Immature natural killer cell (primary cell): ENCODE measurements around the gene DGKD. TPM values are rescaled to one million over a fixed set of nuclear protein-coding genes. Genes with fewer than 3 reads are reported as not detected.

Experiments used
- DNase-seq, 3 donors: peaks; one replicate each; pipeline ENCODE4 v3.0.0; 2022; ENCODE audit warnings: mixed read lengths in 1 of 3
- H3K27ac Mint-ChIP-seq, 6 donors: one replicate each; pipeline ENCODE4 v1.8.0; 2020; ENCODE audit warnings: mixed read lengths in 6 of 6, mild to moderate bottlenecking in 5 of 6, inconsistent platforms in 4 of 6, moderate library complexity in 3 of 6
- H3K27me3 Mint-ChIP-seq, 3 donors: one replicate each; pipeline ENCODE4 v1.8.0; 2020 to 2021; ENCODE audit warnings: low read depth in 3 of 3, mild to moderate bottlenecking in 3 of 3, mixed read lengths in 3 of 3, moderate library complexity in 3 of 3, inconsistent platforms in 1 of 3
- H3K36me3 Mint-ChIP-seq, 3 donors: one replicate each; pipeline ENCODE4 v1.8.0; 2020; ENCODE audit warnings: mixed read lengths in 3 of 3, inconsistent platforms in 2 of 3, mild to moderate bottlenecking in 2 of 3
- H3K4me1 Mint-ChIP-seq, 2 donors: one replicate each; pipeline ENCODE4 v1.8.0; 2020; ENCODE audit warnings: inconsistent platforms in 2 of 2, mild to moderate bottlenecking in 2 of 2, mixed read lengths in 2 of 2, moderate library complexity in 1 of 2
- H3K4me3 Mint-ChIP-seq, 5 donors: one replicate each; pipeline ENCODE4 v1.8.0; 2020; ENCODE audit warnings: mild to moderate bottlenecking in 5 of 5, mixed read lengths in 5 of 5, inconsistent platforms in 3 of 5, moderate library complexity in 3 of 5
- H3K9me3 Mint-ChIP-seq, 6 donors: one replicate each; pipeline ENCODE4 v1.8.0; 2020; ENCODE audit warnings: mild to moderate bottlenecking in 6 of 6, mixed read lengths in 6 of 6, inconsistent platforms in 4 of 6, moderate library complexity in 3 of 6
- polyA plus RNA-seq, 3 donors: library from polyadenylated mRNA; unstranded; fragments of 300-500 nt; fragmentation: Illumina TruSeq; gene quantifications; one replicate each; pipeline ENCODE4 v1.2.3, GENCODE V29; 2021

DGKD gene
- polyA plus RNA-seq, 3 donors from 2014 or later, result 15.9 to 60.6 (median 21.3) TPM

DNA sequence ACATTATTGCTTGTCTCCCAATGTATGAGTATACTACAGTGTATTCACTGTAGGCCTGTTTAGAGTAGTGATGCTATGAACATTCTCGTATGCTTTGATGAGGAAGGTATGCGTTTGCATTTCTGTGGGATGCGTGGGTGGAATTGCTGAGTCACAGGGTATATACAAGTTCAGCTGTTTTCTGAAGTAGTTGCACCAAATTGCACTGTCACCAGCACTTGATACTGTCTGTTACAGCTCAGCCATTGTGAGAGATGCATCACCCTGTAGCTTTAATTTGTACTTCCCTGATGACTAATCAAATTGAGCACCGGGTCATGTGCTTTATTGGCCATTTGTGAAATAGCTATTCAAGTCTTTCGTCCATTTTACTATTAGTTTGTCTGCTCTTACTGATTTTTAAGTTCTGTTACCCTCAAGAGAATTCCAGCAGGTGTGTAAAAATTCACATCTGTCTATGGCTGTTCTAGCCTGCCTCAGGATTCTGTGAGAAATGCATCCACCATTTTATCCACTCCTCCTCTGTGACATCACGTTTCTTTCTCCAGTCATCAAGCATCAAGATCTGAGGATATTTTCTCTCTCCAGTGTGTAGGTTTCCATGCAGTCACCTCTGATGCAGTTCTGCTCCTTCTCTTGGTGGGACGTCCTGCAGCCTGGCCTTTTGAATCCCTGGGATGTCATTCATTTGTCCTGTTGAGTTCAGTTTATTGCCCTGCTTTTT lies 72.5 kb downstream of the DGKD start:
- Mint-ChIP-seq H3K27me3 (peaks cover 0 to 3% (median 2%) of the 10 kb centered on the region in 3 donors), H3K36me3 (peaks cover 7 to 31% (median 25%) of the 10 kb centered on the region in 3 donors), H3K9me3 (peaks cover 0 to 2% (median 0%) of the 10 kb centered on the region in 6 donors), H3K4me3 (peak overlapping the region in 1 of 5 donors; percentile 24), H3K27ac (peak overlapping the region in 4 of 6 donors; percentile 10 to 74 (median 43)), H3K4me1 (peaks cover 69 to 99% of the 10 kb centered on the region in 2 donors)
- DNase-seq, result no peak

DNA sequence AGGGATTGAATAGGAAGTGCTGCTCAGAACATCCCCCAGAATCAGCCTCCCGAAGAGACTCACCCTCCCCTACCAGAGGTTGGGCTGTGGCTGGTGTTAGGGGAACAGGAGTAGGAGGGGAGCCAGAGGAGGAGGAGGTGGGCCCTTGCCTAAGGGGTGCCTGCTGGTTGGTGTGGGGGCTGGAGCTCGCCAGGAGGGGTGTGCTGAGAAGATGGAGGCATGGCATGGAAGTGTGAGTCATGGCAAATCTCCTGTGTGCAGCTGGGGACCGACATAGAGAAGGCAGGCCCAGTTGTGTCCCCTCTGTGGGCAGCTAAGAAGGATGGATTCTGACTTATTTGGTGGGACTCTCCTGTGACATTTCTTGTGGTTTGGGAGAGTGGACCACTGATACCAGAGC lies 73.7 kb downstream of the DGKD start:
- no peak overlapping the region for H3K4me3 Mint-ChIP-seq
- H3K27ac Mint-ChIP-seq, result peak overlapping the region in 4 of 6 donors; percentile 14 to 68 (median 62)
- DNase-seq, result no peak
- peaks cover 0 to 3% (median 0%) of the 10 kb centered on the region in 3 donors for H3K27me3 Mint-ChIP-seq
- peaks cover 0 to 2% (median 0%) of the 10 kb centered on the region in 6 donors for H3K9me3 Mint-ChIP-seq
- peaks cover 7 to 29% (median 25%) of the 10 kb centered on the region in 3 donors for H3K36me3 Mint-ChIP-seq
- peaks cover 59 to 93% of the 10 kb centered on the region in 2 donors for H3K4me1 Mint-ChIP-seq

DNA sequence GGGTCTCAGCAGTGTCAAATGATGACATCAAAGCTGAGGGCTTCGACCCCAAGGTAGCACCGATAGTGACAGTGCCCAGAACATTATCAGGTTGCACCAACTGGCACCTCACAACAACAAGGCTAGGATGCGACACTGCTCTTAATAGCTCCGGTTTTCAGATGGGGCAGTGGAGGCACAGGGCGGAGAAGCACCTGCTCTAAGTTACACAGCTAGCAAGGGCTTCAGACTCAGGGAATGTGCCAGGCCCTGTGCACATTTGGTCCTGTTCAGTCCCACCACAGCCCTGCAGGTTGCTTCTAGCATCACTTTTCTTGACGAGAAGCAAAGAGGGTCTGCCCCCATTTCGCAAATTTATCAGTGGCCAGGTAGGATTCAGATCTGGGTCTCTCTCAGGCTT lies 74.1 kb downstream of the DGKD start:
- no peak for DNase-seq
- peaks cover 0 to 2% (median 0%) of the 10 kb centered on the region in 6 donors for H3K9me3 Mint-ChIP-seq
- H3K36me3 Mint-ChIP-seq, result peaks cover 7 to 29% (median 25%) of the 10 kb centered on the region in 3 donors
- peaks cover 0 to 3% (median 0%) of the 10 kb centered on the region in 3 donors for H3K27me3 Mint-ChIP-seq
- H3K27ac Mint-ChIP-seq, result peak overlapping the region in 1 of 6 donors; percentile 56
- no peak overlapping the region for H3K4me3 Mint-ChIP-seq
- H3K4me1 Mint-ChIP-seq, result peaks cover 55 to 93% of the 10 kb centered on the region in 2 donors

DNA sequence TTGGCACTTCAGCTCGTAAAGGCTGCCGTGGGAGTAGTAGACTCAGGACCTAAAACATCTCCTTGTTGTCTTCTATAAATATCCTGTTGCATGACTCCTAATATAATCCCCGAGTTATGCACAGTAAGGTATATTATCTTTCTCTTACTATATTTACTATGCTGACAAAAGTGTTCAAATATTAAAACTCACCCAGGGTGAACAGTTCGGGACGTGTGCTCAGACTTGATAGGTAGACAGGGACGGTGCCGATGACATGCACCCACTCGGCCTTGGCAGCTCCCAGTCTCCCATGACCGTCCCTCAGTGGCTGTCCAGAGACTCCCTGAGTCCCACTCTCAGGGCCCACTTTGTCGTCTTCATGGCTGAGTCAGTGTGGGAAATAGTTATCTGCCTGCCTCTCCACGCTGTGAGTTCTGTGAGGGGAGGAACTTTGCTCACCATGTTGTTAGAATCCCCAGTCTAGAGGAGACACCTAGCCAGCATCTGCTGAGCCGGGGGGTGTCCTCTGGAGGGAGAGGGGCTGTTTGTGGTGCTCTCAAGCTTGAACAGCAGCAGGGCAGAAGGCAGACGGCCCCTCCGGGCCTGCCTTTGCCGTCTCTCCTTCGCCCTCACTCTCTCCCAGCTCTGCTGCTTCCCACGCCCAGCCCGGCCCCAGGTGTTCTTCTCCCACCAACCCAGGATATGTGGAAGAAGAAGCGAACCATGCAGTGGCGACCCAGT lies 75.0 kb downstream of the DGKD start:
- peak overlapping the region in 4 of 6 donors; percentile 29 to 69 (median 55) for H3K27ac Mint-ChIP-seq
- no peak for DNase-seq
- H3K4me3 Mint-ChIP-seq, result no peak overlapping the region
- peaks cover 0 to 3% (median 0%) of the 10 kb centered on the region in 3 donors for H3K27me3 Mint-ChIP-seq
- peaks cover 8 to 25% (median 23%) of the 10 kb centered on the region in 3 donors for H3K36me3 Mint-ChIP-seq
- H3K9me3 Mint-ChIP-seq, result peaks cover 0 to 2% (median 0%) of the 10 kb centered on the region in 6 donors
- peaks cover 46 to 93% of the 10 kb centered on the region in 2 donors for H3K4me1 Mint-ChIP-seq

DNA sequence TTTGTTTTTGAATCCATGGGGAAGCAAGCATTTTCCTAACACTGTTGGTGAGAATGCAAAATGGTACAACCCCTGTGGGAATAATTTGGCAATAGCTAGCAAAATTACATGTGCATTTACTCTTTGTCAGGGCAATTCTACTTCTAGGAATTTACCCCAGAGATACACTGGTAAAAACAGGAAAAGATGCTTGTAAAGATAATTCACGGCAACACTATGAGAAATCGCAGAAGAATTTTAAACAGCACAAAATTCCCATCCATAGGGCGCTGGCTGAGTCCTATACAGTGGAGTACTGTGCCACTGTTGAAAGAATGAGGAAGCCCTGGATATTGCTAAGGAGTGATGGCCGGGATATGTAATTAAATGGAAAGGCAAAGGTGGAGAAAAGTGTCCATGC lies 75.8 kb downstream of the DGKD start:
- Mint-ChIP-seq H3K9me3 (peaks cover 0 to 2% (median 0%) of the 10 kb centered on the region in 6 donors), H3K4me3 (no peak overlapping the region), H3K27ac (peak overlapping the region in 2 of 6 donors; percentile 4 to 29), H3K4me1 (peaks cover 45 to 94% of the 10 kb centered on the region in 2 donors), H3K27me3 (peaks cover 0 to 3% (median 0%) of the 10 kb centered on the region in 3 donors), H3K36me3 (peaks cover 15 to 30% (median 25%) of the 10 kb centered on the region in 3 donors)
- no peak for DNase-seq

DNA sequence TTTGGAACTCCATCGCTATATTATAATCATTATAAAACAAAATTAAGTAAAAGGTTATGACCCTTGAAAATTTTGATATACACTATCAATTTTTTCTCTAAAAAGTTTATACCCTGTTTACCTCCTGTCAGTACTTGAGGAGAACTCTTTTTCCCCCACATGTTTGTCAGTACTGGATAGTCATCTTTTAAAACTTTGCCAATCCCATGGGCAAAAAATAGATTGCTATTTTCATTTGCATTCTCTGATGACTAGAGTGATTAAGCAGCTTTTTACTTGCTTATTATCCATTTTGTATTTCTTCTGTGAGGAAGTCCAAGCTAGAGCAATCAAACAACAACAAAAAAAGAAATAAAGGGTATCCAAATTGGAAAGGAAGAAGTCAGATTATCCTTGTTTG lies 76.4 kb downstream of the DGKD start:
- DNase-seq, result no peak
- Mint-ChIP-seq H3K9me3 (peaks cover 0 to 2% (median 0%) of the 10 kb centered on the region in 6 donors), H3K27ac (peak overlapping the region in 4 of 6 donors; percentile 30 to 53 (median 50)), H3K27me3 (peaks cover 0 to 3% (median 0%) of the 10 kb centered on the region in 3 donors), H3K36me3 (peaks cover 16 to 34% (median 22%) of the 10 kb centered on the region in 3 donors), H3K4me3 (no peak overlapping the region), H3K4me1 (peaks cover 46 to 94% of the 10 kb centered on the region in 2 donors)

DNA sequence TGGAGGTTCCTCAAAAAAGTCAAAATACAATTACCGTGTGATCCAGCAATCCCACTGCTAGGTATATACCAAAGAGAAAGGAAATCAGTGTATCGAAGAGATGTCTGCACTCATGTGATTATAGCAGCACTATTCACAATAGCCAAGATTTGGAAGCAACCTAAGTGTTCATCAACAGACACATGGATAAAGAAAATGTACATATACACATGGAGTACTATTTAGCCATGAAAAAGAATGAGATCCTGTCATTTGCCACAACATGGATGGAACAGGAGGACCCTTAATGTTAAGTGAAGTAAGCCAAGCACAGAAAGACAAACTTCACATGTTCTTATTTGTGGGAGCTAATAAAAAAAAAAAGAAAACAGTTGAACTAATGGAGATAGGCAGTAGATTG lies 78.7 kb downstream of the DGKD start:
- H3K27me3 Mint-ChIP-seq, result peaks cover 0 to under 1% (median 0%) of the 10 kb centered on the region in 3 donors
- peaks cover 9 to 35% (median 20%) of the 10 kb centered on the region in 3 donors for H3K36me3 Mint-ChIP-seq

DNA sequence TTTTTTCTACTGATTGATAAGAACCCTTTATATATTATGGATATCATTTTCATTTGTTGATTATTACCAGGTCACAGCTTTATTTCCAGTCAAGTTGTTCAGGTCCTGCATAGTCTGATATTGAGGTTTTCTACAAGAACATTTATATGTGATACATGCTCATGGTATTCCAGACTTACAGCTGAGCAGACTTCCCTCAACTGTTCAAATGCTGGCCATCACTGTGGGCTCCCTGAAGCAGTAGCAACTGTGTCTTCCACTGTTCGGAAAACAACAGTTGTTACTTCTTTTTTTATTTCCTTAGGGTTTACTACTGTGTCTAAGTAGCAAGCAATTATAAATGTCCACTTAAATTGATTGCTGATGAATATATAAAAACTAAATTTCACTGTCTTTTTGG lies 79.5 kb downstream of the DGKD start:
- Mint-ChIP-seq H3K27me3 (no peaks in the 10 kb centered on the region), H3K36me3 (peaks cover 12 to 37% (median 22%) of the 10 kb centered on the region in 3 donors), H3K4me1 (peaks cover 27 to 68% of the 10 kb centered on the region in 2 donors), H3K4me3 (no peak overlapping the region), H3K9me3 (no peaks in the 10 kb centered on the region), H3K27ac (peak overlapping the region in 1 of 6 donors; percentile 48)
- no peak for DNase-seq

More for the DNA sequence above, 78.7 kb downstream of the DGKD start:
- H3K4me1 Mint-ChIP-seq, result peaks cover 34 to 75% of the 10 kb centered on the region in 2 donors
- H3K4me3 Mint-ChIP-seq, result no peak overlapping the region
- no peaks in the 10 kb centered on the region for H3K9me3 Mint-ChIP-seq
- DNase-seq, result no peak
- H3K27ac Mint-ChIP-seq, result peak overlapping the region in 4 of 6 donors; percentile 2 to 61 (median 56)

DNA sequence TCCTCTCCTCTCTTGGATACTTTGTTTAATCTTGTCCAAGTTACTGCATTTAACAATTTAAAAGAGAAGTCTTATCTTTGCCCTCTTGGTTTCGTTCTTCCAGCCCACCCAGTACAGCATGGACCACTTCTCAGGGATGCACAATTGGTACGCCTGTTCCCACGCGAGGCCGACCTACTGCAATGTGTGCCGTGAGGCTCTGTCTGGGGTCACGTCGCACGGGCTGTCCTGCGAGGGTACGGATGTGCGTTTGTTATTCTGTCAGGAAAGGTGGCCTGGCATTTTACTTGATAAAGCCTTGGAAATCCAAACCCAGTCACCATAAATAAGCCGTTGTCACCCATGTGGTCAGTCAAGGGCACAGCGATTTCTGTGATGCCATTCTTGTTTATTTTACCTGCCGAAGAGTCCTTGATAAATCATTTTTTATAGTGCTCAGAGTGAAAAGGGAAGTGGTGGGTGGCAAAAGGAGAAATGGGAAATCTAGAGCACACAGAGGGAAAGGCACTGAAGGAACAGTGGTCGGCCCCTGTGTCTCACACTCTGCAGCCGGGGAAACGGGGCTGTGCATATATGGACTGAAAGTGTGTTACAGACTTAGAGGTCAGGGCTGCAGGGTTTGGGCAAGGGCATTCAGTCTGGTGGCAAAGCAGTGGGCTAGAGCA lies 80.5 kb downstream of the DGKD start:
- peaks cover 27 to 66% of the 10 kb centered on the region in 2 donors for H3K4me1 Mint-ChIP-seq
- peak overlapping the region in 4 of 6 donors; percentile 12 to 60 (median 51) for H3K27ac Mint-ChIP-seq
- no peaks in the 10 kb centered on the region for H3K9me3 Mint-ChIP-seq
- peaks cover 13 to 39% (median 27%) of the 10 kb centered on the region in 3 donors for H3K36me3 Mint-ChIP-seq
- no peak for DNase-seq
- H3K27me3 Mint-ChIP-seq, result peaks cover 0 to 2% (median 2%) of the 10 kb centered on the region in 3 donors
- no peak overlapping the region for H3K4me3 Mint-ChIP-seq

DNA sequence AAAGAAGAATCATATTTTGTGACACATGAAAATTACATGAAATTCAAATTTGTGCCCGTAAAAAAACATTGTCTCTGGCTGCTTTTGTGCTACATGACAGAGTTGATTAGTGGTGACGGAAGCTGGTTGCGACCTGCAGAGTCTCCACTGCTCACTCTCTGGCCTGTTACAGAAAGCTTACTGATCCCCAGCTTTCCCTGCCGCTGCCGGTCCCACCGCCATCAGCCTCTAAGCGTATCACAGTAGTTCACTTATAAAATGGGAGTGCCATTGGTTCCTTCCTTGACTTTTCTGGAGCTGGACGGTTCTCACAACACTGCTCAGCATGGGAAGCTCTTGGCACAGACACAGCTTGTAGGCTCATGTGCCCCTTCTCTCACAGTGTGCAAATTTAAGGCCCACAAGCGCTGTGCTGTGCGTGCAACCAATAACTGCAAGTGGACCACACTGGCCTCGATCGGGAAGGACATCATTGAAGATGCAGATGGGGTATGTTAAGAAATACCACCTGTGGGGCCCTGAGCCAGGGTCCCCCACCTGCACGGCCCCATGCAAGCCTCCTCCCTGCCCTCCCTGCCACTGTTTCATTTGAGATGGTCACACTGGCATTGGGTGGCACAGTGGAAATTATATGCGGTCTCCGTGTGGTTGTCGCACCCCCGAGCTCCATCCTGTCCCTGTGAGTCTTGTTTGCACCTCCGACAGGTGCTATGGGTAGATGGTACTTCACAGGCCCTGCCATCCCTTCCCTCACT lies 81.3 kb downstream of the DGKD start:
- Mint-ChIP-seq H3K36me3 (peaks cover 13 to 39% (median 27%) of the 10 kb centered on the region in 3 donors), H3K4me1 (peaks cover 30 to 60% of the 10 kb centered on the region in 2 donors), H3K27me3 (peaks cover 0 to 4% (median 4%) of the 10 kb centered on the region in 3 donors), H3K4me3 (no peak overlapping the region), H3K27ac (peak overlapping the region in 2 of 6 donors; percentile 28 to 45), H3K9me3 (no peaks in the 10 kb centered on the region)
- no peak for DNase-seq

DNA sequence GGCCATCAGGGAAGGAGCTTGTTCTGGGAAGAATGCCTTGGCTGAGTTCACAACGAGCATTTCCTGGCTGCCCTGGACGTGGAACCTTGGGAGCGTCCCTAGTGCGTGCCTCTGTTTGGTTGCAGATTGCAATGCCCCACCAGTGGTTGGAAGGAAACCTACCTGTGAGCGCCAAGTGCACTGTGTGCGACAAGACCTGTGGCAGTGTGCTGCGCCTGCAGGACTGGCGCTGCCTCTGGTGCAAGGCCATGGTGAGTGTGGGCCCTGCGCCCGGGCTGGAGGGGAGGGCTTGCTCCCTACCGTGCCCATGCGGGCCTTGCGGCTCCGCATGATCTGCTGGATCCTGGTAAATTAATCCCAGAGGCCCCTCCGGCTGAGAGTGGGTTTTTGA lies 81.9 kb downstream of the DGKD start:
- peaks cover 28 to 54% of the 10 kb centered on the region in 2 donors for H3K4me1 Mint-ChIP-seq

DNA sequence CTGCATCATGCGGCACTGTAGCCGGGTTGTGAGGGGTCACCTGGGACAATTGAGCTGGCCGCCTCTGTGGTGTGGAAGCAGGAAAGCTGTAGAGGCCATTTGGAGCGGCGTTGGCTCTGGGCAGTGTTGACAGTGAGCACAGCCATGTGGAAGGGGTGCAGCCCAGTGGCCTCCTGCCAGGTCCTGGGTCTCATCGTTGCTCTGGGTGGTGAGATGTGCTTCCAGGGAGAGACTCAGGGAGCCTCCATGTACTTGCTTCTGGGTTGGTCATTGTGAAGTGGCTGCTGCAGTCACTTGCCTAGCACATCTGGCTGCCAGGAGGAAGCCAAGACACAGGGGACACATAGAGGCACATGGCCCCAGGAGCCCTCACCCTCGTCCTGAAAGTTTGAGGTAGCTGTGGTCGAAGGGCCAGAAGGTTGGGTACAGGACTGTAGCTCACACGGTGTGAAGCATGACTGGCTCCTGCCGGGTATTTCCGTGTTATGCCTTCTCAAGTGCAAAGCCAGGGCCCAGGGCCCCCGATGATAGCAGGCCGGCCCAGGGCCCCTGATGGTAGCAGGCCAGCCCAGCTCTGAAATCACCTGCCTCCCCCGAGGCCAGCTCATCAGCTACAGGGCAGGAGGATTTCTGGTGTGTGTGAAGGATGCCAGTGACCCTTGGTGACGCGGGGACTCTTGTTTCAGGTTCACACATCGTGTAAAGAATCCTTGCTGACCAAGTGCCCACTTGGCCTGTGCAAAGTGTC lies 82.6 kb downstream of the DGKD start:
- no peak overlapping the region for H3K4me3 Mint-ChIP-seq
- no peaks in the 10 kb centered on the region for H3K9me3 Mint-ChIP-seq
- DNase-seq, result no peak
- peak overlapping the region in 3 of 6 donors; percentile 11 to 40 (median 36) for H3K27ac Mint-ChIP-seq
- peaks cover 7 to 33% (median 23%) of the 10 kb centered on the region in 3 donors for H3K36me3 Mint-ChIP-seq
- H3K27me3 Mint-ChIP-seq, result peaks cover 0 to 4% (median 4%) of the 10 kb centered on the region in 3 donors
- peaks cover 28 to 50% of the 10 kb centered on the region in 2 donors for H3K4me1 Mint-ChIP-seq

More for the DNA sequence above, 81.9 kb downstream of the DGKD start:
- peak overlapping the region in 1 of 6 donors; percentile 40 for H3K27ac Mint-ChIP-seq
- H3K9me3 Mint-ChIP-seq, result no peaks in the 10 kb centered on the region
- DNase-seq, result no peak
- peaks cover 8 to 39% (median 27%) of the 10 kb centered on the region in 3 donors for H3K36me3 Mint-ChIP-seq
- H3K27me3 Mint-ChIP-seq, result peaks cover 0 to 4% (median 4%) of the 10 kb centered on the region in 3 donors
- no peak overlapping the region for H3K4me3 Mint-ChIP-seq
